Keratinocyte (primary cell): ENCODE data around the gene TSGA10. TPM values are rescaled to one million over a fixed set of nuclear protein-coding genes. Genes with fewer than 3 reads are reported as not detected.

Source experiments
- DNase-seq: peaks from one replicate; pipeline ENCODE4 v3.0.0-alpha.2; 2011; ENCODE audit warnings: low read depth, missing footprints, low spot score
- FAIRE-seq: peaks from 2 replicates; lab custom pipeline; 2011; peaks lifted over from hg19 to GRCh38; lab: Jason Lieb, UNC
- H2AFZ ChIP-seq: 2 replicates; pipeline ENCODE4 v1.6.0; 2012; ENCODE audit warnings: low read length, control low read depth, inconsistent platforms; ENCODE audit not compliant: control insufficient read depth
- H3K27ac ChIP-seq: 2 replicates; pipeline ENCODE4 v1.5.1; 2011; ENCODE audit warnings: low read length; ENCODE audit not compliant: control insufficient read depth, insufficient read depth
- H3K27me3 ChIP-seq: 3 replicates; pipeline ENCODE4 v1.6.0; 2011; ENCODE audit warnings: low read length; ENCODE audit not compliant: control insufficient read depth, insufficient read depth; ENCODE audit errors: extremely low read depth
- H3K36me3 ChIP-seq, 2 experiments: 2 replicates in 1 of 2; 3 replicates in 1 of 2; pipeline ENCODE4 v1.5.1; 2011; ENCODE audit warnings: low read length in 2 of 2, mild to moderate bottlenecking in 1 of 2; ENCODE audit not compliant: control insufficient read depth in 2 of 2, insufficient read depth in 2 of 2; ENCODE audit errors: extremely low read depth in 1 of 2
- H3K4me1 ChIP-seq: 3 replicates; pipeline ENCODE4 v1.5.1; 2011; ENCODE audit warnings: low read length; ENCODE audit not compliant: control insufficient read depth, insufficient read depth; ENCODE audit errors: extremely low read depth
- H3K4me2 ChIP-seq: 3 replicates; pipeline ENCODE4 v1.6.0; 2011; ENCODE audit warnings: low read depth, low read length; ENCODE audit not compliant: control insufficient read depth, insufficient read depth; ENCODE audit errors: extremely low read depth
- H3K4me3 ChIP-seq, 3 experiments: fragments of 200-600 bp in 1 of 3; sonication (generic) in 1 of 3; 2 replicates in 2 of 3; 3 replicates in 1 of 3; pipeline ENCODE4 v1.5.1; 2011 to 2016; ENCODE audit warnings: low read length in 3 of 3, mild to moderate bottlenecking in 3 of 3, control low read depth in 2 of 3, inconsistent platforms in 1 of 3, low read depth in 1 of 3, mixed read lengths in 1 of 3, mixed run types in 1 of 3, moderate library complexity in 1 of 3; ENCODE audit not compliant: control insufficient read depth in 2 of 3, insufficient read depth in 2 of 3; ENCODE audit errors: extremely low read depth in 1 of 3
- H3K79me2 ChIP-seq: 2 replicates; pipeline ENCODE4 v1.6.0; 2012; ENCODE audit warnings: low read length; ENCODE audit not compliant: control insufficient read depth, insufficient read depth
- H3K9ac ChIP-seq: 3 replicates; pipeline ENCODE4 v1.6.0; 2011; ENCODE audit warnings: low read length; ENCODE audit not compliant: control insufficient read depth, insufficient read depth; ENCODE audit errors: extremely low read depth
- H3K9me1 ChIP-seq: 3 replicates; pipeline ENCODE4 v1.6.0; 2011; ENCODE audit warnings: low read length; ENCODE audit not compliant: control insufficient read depth, insufficient read depth; ENCODE audit errors: extremely low read depth
- H3K9me3 ChIP-seq: 2 replicates; pipeline ENCODE4 v1.5.1; 2012; ENCODE audit warnings: low read depth, low read length; ENCODE audit not compliant: control insufficient read depth
- H4K20me1 ChIP-seq: 3 replicates; pipeline ENCODE4 v1.6.0; 2011; ENCODE audit warnings: low read length; ENCODE audit not compliant: control insufficient read depth, insufficient read depth; ENCODE audit errors: extremely low read depth
- CTCF ChIP-seq, 3 experiments: IDR thresholded peaks in 1 of 3; conservative IDR thresholded peaks in 1 of 3; optimal IDR thresholded peaks in 1 of 3; 2 replicates in 2 of 3; 3 replicates in 1 of 3; pipeline versions ENCODE3 to v1.5.1; 2011; ENCODE audit warnings: low read length in 3 of 3, mild to moderate bottlenecking in 3 of 3, moderate library complexity in 2 of 3, control low read depth in 1 of 3, inconsistent platforms in 1 of 3; ENCODE audit not compliant: insufficient read depth in 2 of 3; ENCODE audit errors: extremely low read depth in 1 of 3
- EZH2 ChIP-seq: IDR thresholded peaks from one replicate; pipeline ENCODE4 v1.6.1; 2012; ENCODE audit warnings: inconsistent platforms, mild to moderate bottlenecking, low read length, moderate library complexity
- dilution Hi-C: fragments of 300-500 bp; cut with MboI; formaldehyde crosslinking; loops from one replicate; pipeline ENCODE4 v1.7.0; 2020; ENCODE audit warnings: low sequenced_read_pairs; ENCODE audit not compliant: extremely low pct_ligation_motif_present
- polyA plus RNA-seq, 5 experiments: library from polyadenylated mRNA; depleted of rRNA in 3 of 5; stranded (reverse) in 3 of 5; stranded (forward) in 1 of 5; unstranded in 1 of 5; fragments of >200 nt; gene quantifications; 1 replicate in 1 of 5; 2 replicates in 3 of 5; 3 replicates in 1 of 5; pipeline versions ENCODE4 v1.2.1 to v1.2.3, GENCODE V29; 2011 to 2012; ENCODE audit warnings: missing spikeins in 2 of 5, low read depth in 1 of 5, low replicate concordance in 1 of 5

Gene TSGA10
- polyA plus RNA-seq, 1 donor (not counting 4 experiments of a cell fraction or from before 2014, with no cell fraction given) = 2.4 TPM

- H3K9me1 ChIP-seq = no peaks in the 10 kb centered on the region
- no peak overlapping the region for H3K9ac ChIP-seq
- no peak overlapping the region for H3K27ac ChIP-seq
- dilution Hi-C loops = no loop called here
- no peaks in the 10 kb centered on the region for H3K9me3 ChIP-seq
- DNase-seq (no peak), FAIRE-seq (no peak)
- TF ChIP-seq CTCF (optimal IDR thresholded peaks at IDR 0.05 in 1 of 3, IDR thresholded peaks at IDR 0.05 in 1 of 3, conservative IDR thresholded peaks at IDR 0.05 in 1 of 3; ENCODE audit: extremely low read depth in 1 of 3, insufficient read depth in 2 of 3, low read length in 3 of 3) = no peak
- TF ChIP-seq EZH2 = no peak
- no peaks in the 10 kb centered on the region for H3K36me3 ChIP-seq
- no peaks in the 10 kb centered on the region for H3K27me3 ChIP-seq
- H4K20me1 ChIP-seq = no peaks in the 10 kb centered on the region
- no peak overlapping the region for H2AFZ ChIP-seq
- H3K79me2 ChIP-seq = no peaks in the 10 kb centered on the region
- no peak overlapping the region for H3K4me3 ChIP-seq
- no peak overlapping the region for H3K4me2 ChIP-seq
- peaks cover 6% of the 10 kb centered on the region for H3K4me1 ChIP-seq
Observed at GRCh38 chr2:99028558-99028957, 126.2 kb downstream of the TSGA10 start.

DNA sequence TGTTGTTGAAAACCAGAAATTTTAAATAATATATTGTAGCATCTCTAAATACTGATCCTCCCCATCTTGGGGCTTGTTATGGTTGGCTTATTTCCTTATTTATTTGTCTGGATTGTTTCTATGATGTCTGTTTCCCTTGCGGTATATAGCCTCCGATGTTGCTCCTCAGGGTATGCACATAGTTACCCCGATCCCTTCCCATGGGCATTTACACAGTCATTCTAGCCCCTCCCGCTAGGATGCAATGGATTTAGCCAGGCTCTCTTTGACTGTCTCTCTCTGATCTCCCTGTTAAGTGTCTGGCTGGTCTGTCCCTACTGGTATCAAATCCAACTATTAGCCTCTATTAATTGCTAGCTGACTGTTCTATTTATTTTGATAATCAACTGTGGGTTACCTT, 126.9 kb downstream of the TSGA10 start:
- no peak overlapping the region for H3K4me2 ChIP-seq
- peaks cover 6% of the 10 kb centered on the region for H3K4me1 ChIP-seq
- DNase-seq = no peak
- H3K9me1 ChIP-seq = no peaks in the 10 kb centered on the region
- no peaks in the 10 kb centered on the region for H3K9me3 ChIP-seq
- dilution Hi-C loops = no loop called here
- H3K27me3 ChIP-seq = no peaks in the 10 kb centered on the region
- H3K9ac ChIP-seq = no peak overlapping the region
- H3K27ac ChIP-seq = no peak overlapping the region
- H3K79me2 ChIP-seq = no peaks in the 10 kb centered on the region
- no peak for FAIRE-seq
- H3K36me3 ChIP-seq = no peaks in the 10 kb centered on the region
- TF ChIP-seq CTCF (optimal IDR thresholded peaks at IDR 0.05 in 1 of 3, IDR thresholded peaks at IDR 0.05 in 1 of 3, conservative IDR thresholded peaks at IDR 0.05 in 1 of 3; ENCODE audit: extremely low read depth in 1 of 3, insufficient read depth in 2 of 3, low read length in 3 of 3) (no peak), EZH2 (no peak)
- H3K4me3 ChIP-seq = no peak overlapping the region
- no peak overlapping the region for H2AFZ ChIP-seq
- no peaks in the 10 kb centered on the region for H4K20me1 ChIP-seq
